OCI-LY3 (cell line): ENCODE data around the gene CACNA2D1.

Experiments used
- H2AFZ ChIP-seq: fragments of 200-600, 300-600 bp; shearing (Covaris generic); 2 replicates; pipeline ENCODE4 v1.6.0; 2014; ENCODE audit warnings: antibody characterized with exemption, low read depth, low read length
- H3K27ac ChIP-seq: fragments of 200-600, 300-600 bp; sonication (generic); 2 replicates; pipeline ENCODE4 v1.5.1; 2014; ENCODE audit warnings: mild to moderate bottlenecking, low read length, moderate library complexity, mixed read lengths
- H3K27me3 ChIP-seq: fragments of 200-600, 300-600 bp; sonication (generic); 2 replicates; pipeline ENCODE4 v1.6.1; 2014; ENCODE audit warnings: low read depth, low read length, mixed read lengths
- H3K36me3 ChIP-seq: fragments of 200-600, 300-600 bp; sonication (generic); replicated peaks from 2 replicates; pipeline ENCODE3; 2014; ENCODE audit warnings: low read depth, low read length, mixed read lengths
- H3K4me1 ChIP-seq: fragments of 300-600, 200-600 bp; sonication (generic); 2 replicates; pipeline ENCODE4 v1.6.1; 2014; ENCODE audit warnings: low read length, mixed read lengths
- H3K4me2 ChIP-seq: fragments of 200-600, 300-600 bp; sonication (generic); 2 replicates; pipeline ENCODE4 v1.6.1; 2014; ENCODE audit warnings: low read length, mixed read lengths
- H3K4me3 ChIP-seq: fragments of 300-600, 200-600 bp; sonication (generic); 2 replicates; pipeline ENCODE4 v1.5.1; 2014; ENCODE audit warnings: antibody characterized with exemption, mild to moderate bottlenecking, low read length, moderate library complexity
- H3K79me2 ChIP-seq: fragments of 300-600, 200-600 bp; shearing (Covaris generic); 2 replicates; pipeline ENCODE4 v1.6.1; 2014; ENCODE audit warnings: mild to moderate bottlenecking, low read length, mixed read lengths
- H3K9ac ChIP-seq: fragments of 300-600, 200-600 bp; shearing (Covaris generic); 2 replicates; pipeline ENCODE4 v1.6.0; 2014; ENCODE audit warnings: mild to moderate bottlenecking, low read length, moderate library complexity
- H3K9me3 ChIP-seq: fragments of 200-600, 300-600 bp; shearing (Covaris generic); 2 replicates; pipeline ENCODE4 v1.6.1; 2014; ENCODE audit warnings: low read length, mixed read lengths; ENCODE audit not compliant: insufficient read depth
- H4K20me1 ChIP-seq: fragments of 200-600, 300-600 bp; sonication (generic); 2 replicates; pipeline ENCODE4 v1.6.1; 2016; ENCODE audit warnings: low read length, mixed read lengths; ENCODE audit not compliant: insufficient read depth
- CTCF ChIP-seq: fragments of 200-600, 300-600 bp; sonication (generic); IDR thresholded peaks from 2 replicates; pipeline ENCODE4 v1.5.1; 2014; ENCODE audit warnings: antibody characterized with exemption, low read length, low read depth
- EZH2phosphoT487 ChIP-seq: fragments of 200-600 bp; shearing (Covaris generic); IDR thresholded peaks from 2 replicates; pipeline ENCODE4 v1.6.1; 2018; ENCODE audit warnings: antibody characterized with exemption, mixed run types, low read depth

Gene CACNA2D1

DNA sequence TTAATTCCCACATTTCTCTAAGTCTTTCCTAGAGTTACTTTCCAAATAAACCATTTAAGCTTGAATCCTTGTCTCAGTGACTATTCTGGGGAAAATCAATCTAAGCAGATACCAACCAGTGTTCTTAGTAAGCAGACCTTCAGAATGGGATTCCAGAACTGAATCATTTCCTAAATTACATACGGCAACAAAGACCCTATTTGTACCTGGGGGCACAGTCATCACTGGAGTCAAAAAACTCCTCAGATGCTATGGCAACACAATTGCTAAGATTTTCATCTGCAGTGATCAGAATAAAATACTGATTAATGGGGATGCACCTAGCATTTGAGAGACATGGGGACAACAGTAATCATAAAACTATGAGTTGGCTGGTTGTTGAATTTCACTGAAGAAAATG is 389.0 kb downstream of the CACNA2D1 start:
- Histone ChIP-seq H3K79me2 (no peaks in the 10 kb centered on the region), H3K36me3 (no peaks in the 10 kb centered on the region), H3K4me1 (peaks cover 48% of the 10 kb centered on the region), H3K27me3 (no peaks in the 10 kb centered on the region), H3K27ac (no peak overlapping the region), H3K4me3 (no peak overlapping the region), H3K9ac (no peak overlapping the region), H3K4me2 (peak overlapping the region; percentile 37), H4K20me1 (no peaks in the 10 kb centered on the region), H2AFZ (no peak overlapping the region), H3K9me3 (no peaks in the 10 kb centered on the region)
- TF ChIP-seq EZH2phosphoT487 = no peak
- TF ChIP-seq CTCF = no peak

GRCh38 chr7:82053453-82054032 is 390.0 kb downstream of the CACNA2D1 start:
- Histone ChIP-seq H3K4me3 (0 out of 2 replicates have a peak overlapping the region, but pooled peaks have one; percentile 13), H3K79me2 (no peaks in the 10 kb centered on the region), H3K4me2 (peak overlapping the region; percentile 37), H3K27me3 (no peaks in the 10 kb centered on the region), H3K36me3 (no peaks in the 10 kb centered on the region), H3K4me1 (peaks cover 58% of the 10 kb centered on the region), H2AFZ (no peak overlapping the region), H3K9me3 (no peaks in the 10 kb centered on the region), H4K20me1 (no peaks in the 10 kb centered on the region), H3K9ac (no peak overlapping the region), H3K27ac (no peak overlapping the region)
- no peak for TF ChIP-seq CTCF
- TF ChIP-seq EZH2phosphoT487 = no peak

- H2AFZ ChIP-seq = no peak overlapping the region
- no peak overlapping the region for H3K4me2 ChIP-seq
- H3K36me3 ChIP-seq = no peaks in the 10 kb centered on the region
- no peak for TF ChIP-seq CTCF
- no peak for TF ChIP-seq EZH2phosphoT487
- H3K79me2 ChIP-seq = no peaks in the 10 kb centered on the region
- no peaks in the 10 kb centered on the region for H3K27me3 ChIP-seq
- no peak overlapping the region for H3K4me3 ChIP-seq
- H4K20me1 ChIP-seq = no peaks in the 10 kb centered on the region
- H3K27ac ChIP-seq = no peak overlapping the region
- no peaks in the 10 kb centered on the region for H3K9me3 ChIP-seq
- H3K4me1 ChIP-seq = peaks cover 46% of the 10 kb centered on the region
- H3K9ac ChIP-seq = no peak overlapping the region
Observed at GRCh38 chr7:82051601-82052000, 392.0 kb downstream of the CACNA2D1 start.

DNA sequence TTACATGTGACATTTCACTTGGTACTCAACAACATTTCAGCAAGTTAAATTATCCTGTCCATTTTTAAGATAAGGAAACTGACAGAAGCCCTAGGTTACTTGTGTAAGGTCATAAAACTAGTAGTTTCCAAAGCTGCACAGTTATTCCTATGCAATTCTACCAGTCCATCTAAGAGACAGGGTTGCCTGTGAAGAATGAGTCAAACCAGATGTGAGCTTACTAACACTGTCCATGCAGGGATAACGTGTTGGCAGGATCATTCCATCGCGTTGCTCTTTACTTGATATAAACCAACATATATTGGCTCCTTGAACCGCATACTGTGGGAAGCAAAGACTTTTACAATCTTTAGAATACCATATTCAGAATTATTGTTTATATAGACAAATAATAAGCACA is 392.8 kb downstream of the CACNA2D1 start:
- Histone ChIP-seq H3K9me3 (no peaks in the 10 kb centered on the region), H3K27ac (no peak overlapping the region), H3K4me3 (no peak overlapping the region), H3K4me2 (no peak overlapping the region), H3K79me2 (no peaks in the 10 kb centered on the region), H3K4me1 (peaks cover 39% of the 10 kb centered on the region), H4K20me1 (no peaks in the 10 kb centered on the region), H2AFZ (no peak overlapping the region), H3K27me3 (no peaks in the 10 kb centered on the region), H3K36me3 (no peaks in the 10 kb centered on the region), H3K9ac (no peak overlapping the region)
- TF ChIP-seq EZH2phosphoT487 (no peak), CTCF (no peak)
